Right lobe of liver (tissue), 4 donors: ENCODE results near the gene RGS4.

Source experiments
- CTCF ChIP-seq, 4 donors: fragments of 200-600 bp in 3 of 4; fragments of 450-650 bp in 1 of 4; IDR thresholded peaks; one replicate each; pipeline versions ENCODE4 v1.5.1 to v1.8.0; 2016 to 2022; ENCODE audit warnings: antibody characterized with exemption in 4 of 4, mild to moderate bottlenecking in 2 of 4
- POLR2A ChIP-seq: fragments of 450-650 bp; IDR thresholded peaks from one replicate; pipeline ENCODE4 v1.6.1; 2017; ENCODE audit warnings: antibody characterized with exemption, mild to moderate bottlenecking
- donor health status: DM: no; HTN: no; CAD: no.
- donor health status: DM: no; HTN: no; CAD: no.
- donor health status: DM: no; HTN: yes; CAD: no.

DNA sequence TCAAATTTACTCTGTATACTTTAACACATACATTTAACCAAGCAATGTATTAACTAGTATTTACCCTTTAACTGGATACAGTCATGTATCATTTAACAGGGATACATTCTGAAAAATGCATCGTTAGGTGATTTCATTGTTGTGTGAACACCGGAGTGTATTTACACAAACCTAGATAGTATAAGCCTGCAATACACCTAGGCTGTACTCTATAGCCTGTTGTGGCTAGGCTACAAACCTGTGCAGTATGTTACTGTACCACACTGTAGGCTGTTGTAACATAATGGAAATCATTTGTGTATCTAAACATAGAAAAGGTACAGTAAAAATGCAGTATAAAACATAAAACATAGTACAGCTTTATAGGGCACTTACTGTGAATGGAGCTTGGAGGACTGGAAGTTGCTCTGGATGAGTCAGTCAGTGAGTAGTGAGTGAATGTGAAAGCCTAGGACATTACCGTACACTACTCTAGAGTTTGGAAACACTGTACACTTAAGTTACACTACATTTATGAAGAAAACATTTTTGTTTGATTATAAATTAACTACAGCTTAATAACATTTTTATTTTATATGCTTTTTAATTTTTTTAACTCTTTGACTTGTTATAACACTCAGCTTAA, 21.3 kb downstream of the RGS4 start:
- TF ChIP-seq CTCF (IDR thresholded peaks at IDR 0.05) (no peak), POLR2A (no peak)
